C4-2B (cell line): ENCODE data around the gene DHX29.

Source experiments
- CTCF ChIP-seq: fragments of 450-650 bp; conservative IDR thresholded peaks from 2 replicates; pipeline ENCODE4 v1.5.1; 2017; ENCODE audit warnings: mild to moderate bottlenecking
- ZFX ChIP-seq: fragments of 450-650 bp; IDR thresholded peaks from 2 replicates; pipeline ENCODE4 v1.6.1; 2017

- no peak for TF ChIP-seq CTCF
- no peak for TF ChIP-seq ZFX
Observed at GRCh38 chr5:55289808-55290207, 17.7 kb downstream of the DHX29 start.
